ENCODE measurements around the gene LFNG.

Gene LFNG

GRCh38 chr7:2474224-2474623, 45.4 kb upstream of the LFNG start:
- H3K4me3 ChIP-seq (ENCODE audit: low read length): no peak overlapping the region
- no peak for DNase-seq (ENCODE audit: low read depth)
- no peak for TF ChIP-seq CTCF (conservative IDR thresholded peaks at IDR 0.05; ENCODE audit: low read length)

- no peak for TF ChIP-seq CTCF (conservative IDR thresholded peaks at IDR 0.05; ENCODE audit: low read length)
- no peak overlapping the region for H3K4me3 ChIP-seq (ENCODE audit: low read length)
- DNase-seq (ENCODE audit: low read depth): no peak
These were observed 44.5 kb upstream of the LFNG start for GRCh38 chr7:2474813-2475677.

GRCh38 chr7:2475678-2476015, 43.9 kb upstream of the LFNG start:
- TF ChIP-seq CTCF (conservative IDR thresholded peaks at IDR 0.05; ENCODE audit: low read length): no peak
- no peak overlapping the region for H3K4me3 ChIP-seq (ENCODE audit: low read length)
- no peak for DNase-seq (ENCODE audit: low read depth)

GRCh38 chr7:2476298-2476697, 43.3 kb upstream of the LFNG start, which contains the start of gene GRIFIN:
Gene GRIFIN (minus strand): TSS chr7:2476398. CDS start chr7:2476383, 15 bp downstream.
- no peak for DNase-seq (ENCODE audit: low read depth)
- H3K4me3 ChIP-seq (ENCODE audit: low read length): no peak within 1 kb of the TSS
- TF ChIP-seq CTCF (conservative IDR thresholded peaks at IDR 0.05; ENCODE audit: low read length): no peak

- DNase-seq (ENCODE audit: low read depth): no peak
- no peak overlapping the region for H3K4me3 ChIP-seq (ENCODE audit: low read length)
- no peak for TF ChIP-seq CTCF (conservative IDR thresholded peaks at IDR 0.05; ENCODE audit: low read length)
These were observed 42.7 kb upstream of the LFNG start for GRCh38 chr7:2476776-2477446.

- H3K4me3 ChIP-seq (ENCODE audit: low read length): no peak overlapping the region
These were observed 41.9 kb upstream of the LFNG start for GRCh38 chr7:2477447-2478398.

More at GRCh38 chr7:2477447-2478398, 41.9 kb upstream of the LFNG start:
- peak; percentile 59 for DNase-seq (ENCODE audit: low read depth)
- TF ChIP-seq CTCF (conservative IDR thresholded peaks at IDR 0.05; ENCODE audit: low read length): peak; percentile 76

All from AG10803 (cell line).